Left cardiac atrium (tissue), 4 donors: ENCODE measurements around the gene KMT2B. TPM values are rescaled to one million over a fixed set of nuclear protein-coding genes. Genes with fewer than 3 reads are reported as not detected.

Experiments used
- ATAC-seq, 2 donors: fragments of 200-7000 bp; cut with Tn5 transposase; one replicate each; pipeline ENCODE4 v1.9.1; 2020; ENCODE audit warnings: mild to moderate bottlenecking in 2 of 2, moderate library complexity in 2 of 2
- DNase-seq: peaks from one replicate; pipeline ENCODE4 v3.0.0-alpha.2; 2020
- intact Hi-C, 2 donors: fragments of 100-400 bp; cut with DNase I; formaldehyde crosslinking; loops; one replicate each; pipeline versions ENCODE4 v1.14.1 to v1.15.1; 2022 to 2023
- total RNA-seq, 2 donors: library from RNA; stranded (reverse); fragmentation: NEBNext Ultra II Directional; extraction: Animal tissue kit (Norgen Biotek cat#: 25700); gene quantifications; one replicate each; pipeline ENCODE4 v1.2.1, GENCODE V29; 2021
- donor health status: DM: no; HTN: yes; CAD: no.
- donor health status: DM: no; HTN: yes; CAD: no; lungs with severe emphysema.
- donor health status: DM: yes; HTN: yes; CAD: no.
- donor health status: Dilated cardiomyopathy.

Gene KMT2B
- total RNA-seq, 2 donors from 2014 or later, result 15.4 to 17.1 TPM

- intact Hi-C loops, result no loop called here
- ATAC-seq, result no peak
Observed at GRCh38 chr19:35738021-35738886, 20.5 kb downstream of the KMT2B start.

GRCh38 chr19:35738887-35739229 is 21.1 kb downstream of the KMT2B start:
- DNase-seq (no peak), ATAC-seq (no peak)
- intact Hi-C loops, result no loop called here

More at GRCh38 chr19:35738021-35738886, 20.5 kb downstream of the KMT2B start:
- DNase-seq, result no peak

GRCh38 chr19:35739275-35740107 is 21.7 kb downstream of the KMT2B start:
- intact Hi-C loops, result loop anchor here in 1 of 2 donors (10.0 kb wide), 1 partner anchor 195 kb away; the partner anchor contains the start of gene LRFN3
- no peak for ATAC-seq
- no peak for DNase-seq

GRCh38 chr19:35740108-35740422 is 22.3 kb downstream of the KMT2B start:
- ATAC-seq, result no peak
- DNase-seq, result no peak
- intact Hi-C loops, result loop anchor here in 1 of 2 donors (10.0 kb wide), 1 partner anchor 195 kb away; the partner anchor contains the start of gene LRFN3

- intact Hi-C loops, result loop anchor here in 1 of 2 donors (10.0 kb wide), 1 partner anchor 194 kb away; the partner anchor contains the start of gene LRFN3
- peak; percentile 99 for DNase-seq
- ATAC-seq, result peak; percentile 88 to 90
Observed at GRCh38 chr19:35740423-35741202, 22.8 kb downstream of the KMT2B start.

GRCh38 chr19:35741203-35741515 is 23.4 kb downstream of the KMT2B start:
- no peak for DNase-seq
- no peak for ATAC-seq
- intact Hi-C loops, result loop anchor here in 1 of 2 donors (10.0 kb wide), 1 partner anchor 194 kb away; the partner anchor contains the start of gene LRFN3

GRCh38 chr19:35742121-35742724 is 24.4 kb downstream of the KMT2B start, which contains the start of gene IGFLR1:
Gene IGFLR1 (minus strand): TSS chr19:35742452. CDS start chr19:35741180, 1,272 bp downstream.
- ATAC-seq (no peak), DNase-seq (no peak)
- intact Hi-C loops, result loop anchor here in 1 of 2 donors (10.0 kb wide), 1 partner anchor 193 kb away; the partner anchor contains the start of gene LRFN3

GRCh38 chr19:35743640-35744429 is 26.0 kb downstream of the KMT2B start:
- DNase-seq (no peak), ATAC-seq (no peak)
- intact Hi-C loops, result loop anchor here in 1 of 2 donors (10.0 kb wide), 1 partner anchor 191 kb away; the partner anchor contains the start of gene LRFN3

GRCh38 chr19:35744430-35745327 is 26.9 kb downstream of the KMT2B start:
- intact Hi-C loops, result loop anchor here in 1 of 2 donors (10.0 kb wide), 1 partner anchor 190 kb away; the partner anchor contains the start of gene LRFN3
- peak; percentile 97 for DNase-seq
- ATAC-seq, result peak; percentile 73 to 81

- intact Hi-C loops, result loop anchor here in 1 of 2 donors (10.0 kb wide), 1 partner anchor 189 kb away; the partner anchor contains the start of gene LRFN3
- DNase-seq (peak; percentile 97), ATAC-seq (peak; percentile 83 to 85)
Observed at GRCh38 chr19:35745328-35746086, 27.7 kb downstream of the KMT2B start, which contains the start of the genes PSENEN and U2AF1L4. Gene PSENEN (plus strand): TSS chr19:35745651. CDS start chr19:35745931, 280 bp downstream. Gene U2AF1L4 (minus strand): TSS chr19:35745418. CDS start chr19:35745391, 27 bp downstream.

- ATAC-seq (no peak), DNase-seq (no peak)
- intact Hi-C loops, result loop anchor here in 1 of 2 donors (10.0 kb wide), 1 partner anchor 189 kb away; the partner anchor contains the start of gene LRFN3
Observed at GRCh38 chr19:35746087-35746462, 28.3 kb downstream of the KMT2B start.

- DNase-seq (no peak), ATAC-seq (no peak)
- intact Hi-C loops, result loop anchor here in 1 of 2 donors (10.0 kb wide), 1 partner anchor 188 kb away; the partner anchor contains the start of gene LRFN3
Observed at GRCh38 chr19:35746531-35746930, 28.7 kb downstream of the KMT2B start.

GRCh38 chr19:35748106-35749020 is 30.6 kb downstream of the KMT2B start, which contains the start of gene LIN37:
Gene LIN37 (plus strand): TSS chr19:35748576. CDS start chr19:35748725, 149 bp downstream.
- intact Hi-C loops, result loop anchor here in 1 of 2 donors (10.0 kb wide), 1 partner anchor 186 kb away; the partner anchor contains the start of gene LRFN3
- DNase-seq, result peak; percentile 99
- peak; percentile 88 for ATAC-seq

GRCh38 chr19:35750167-35750566 is 32.4 kb downstream of the KMT2B start:
- intact Hi-C loops, result no loop called here
- ATAC-seq (no peak), DNase-seq (no peak)
